Esophagus muscularis mucosa (tissue), 3 donors: ENCODE measurements around the gene AGTRAP.

Source experiments
- POLR2A ChIP-seq: fragments of 450-650 bp; IDR thresholded peaks from one replicate; pipeline ENCODE4 v1.6.1; 2017; ENCODE audit warnings: antibody characterized with exemption, moderate library complexity, mild to moderate bottlenecking, low read depth
- TF ChIP-seq, protein P1 (sequence below), 3 experiments: fragments of 200-600 bp in 2 of 3; fragments of 450-650 bp in 1 of 3; sonication (generic) in 2 of 3; IDR thresholded peaks; one replicate each; pipeline ENCODE4 v1.5.1; 2017 to 2019; ENCODE audit warnings: antibody characterized with exemption in 3 of 3, mild to moderate bottlenecking in 2 of 3, moderate library complexity in 1 of 3

DNA sequence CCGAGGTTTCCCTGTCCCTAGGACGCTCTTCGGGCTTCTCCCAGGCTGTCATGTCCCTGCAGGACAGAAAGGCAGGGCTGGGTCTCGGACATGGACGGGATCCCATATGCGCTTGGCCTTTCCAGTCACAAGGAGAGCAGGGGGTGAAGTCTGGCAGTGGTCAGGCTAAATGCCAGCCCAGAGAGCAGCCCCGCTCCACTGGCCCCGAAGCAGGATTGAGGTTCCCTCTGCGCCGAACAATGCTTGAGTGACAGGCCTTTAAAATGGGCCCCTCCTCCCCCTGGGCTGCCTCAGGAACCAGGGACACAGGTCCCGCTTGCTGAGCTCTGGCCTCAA is 31.8 kb upstream of the AGTRAP start:
- TF ChIP-seq, protein P1, sequence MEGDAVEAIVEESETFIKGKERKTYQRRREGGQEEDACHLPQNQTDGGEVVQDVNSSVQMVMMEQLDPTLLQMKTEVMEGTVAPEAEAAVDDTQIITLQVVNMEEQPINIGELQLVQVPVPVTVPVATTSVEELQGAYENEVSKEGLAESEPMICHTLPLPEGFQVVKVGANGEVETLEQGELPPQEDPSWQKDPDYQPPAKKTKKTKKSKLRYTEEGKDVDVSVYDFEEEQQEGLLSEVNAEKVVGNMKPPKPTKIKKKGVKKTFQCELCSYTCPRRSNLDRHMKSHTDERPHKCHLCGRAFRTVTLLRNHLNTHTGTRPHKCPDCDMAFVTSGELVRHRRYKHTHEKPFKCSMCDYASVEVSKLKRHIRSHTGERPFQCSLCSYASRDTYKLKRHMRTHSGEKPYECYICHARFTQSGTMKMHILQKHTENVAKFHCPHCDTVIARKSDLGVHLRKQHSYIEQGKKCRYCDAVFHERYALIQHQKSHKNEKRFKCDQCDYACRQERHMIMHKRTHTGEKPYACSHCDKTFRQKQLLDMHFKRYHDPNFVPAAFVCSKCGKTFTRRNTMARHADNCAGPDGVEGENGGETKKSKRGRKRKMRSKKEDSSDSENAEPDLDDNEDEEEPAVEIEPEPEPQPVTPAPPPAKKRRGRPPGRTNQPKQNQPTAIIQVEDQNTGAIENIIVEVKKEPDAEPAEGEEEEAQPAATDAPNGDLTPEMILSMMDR (IDR thresholded peaks at IDR 0.05) = no peak
- no peak for TF ChIP-seq POLR2A
